AML-193 (cell line): ENCODE data around the gene TMUB2.
A peak's percentile ranks its signal among the peaks of the same experiment; 100 is the strongest.
"Not testable (repeated sequence)": the region's sequence is repeated elsewhere in the genome, so short reads cannot be mapped to it uniquely, and the experiment has no call there.

Source experiments
- DNase-seq, 2 experiments: peaks; one replicate each; lab custom pipeline; 2025; lab: John Stamatoyannopoulos, UW

Gene TMUB2

DNA sequence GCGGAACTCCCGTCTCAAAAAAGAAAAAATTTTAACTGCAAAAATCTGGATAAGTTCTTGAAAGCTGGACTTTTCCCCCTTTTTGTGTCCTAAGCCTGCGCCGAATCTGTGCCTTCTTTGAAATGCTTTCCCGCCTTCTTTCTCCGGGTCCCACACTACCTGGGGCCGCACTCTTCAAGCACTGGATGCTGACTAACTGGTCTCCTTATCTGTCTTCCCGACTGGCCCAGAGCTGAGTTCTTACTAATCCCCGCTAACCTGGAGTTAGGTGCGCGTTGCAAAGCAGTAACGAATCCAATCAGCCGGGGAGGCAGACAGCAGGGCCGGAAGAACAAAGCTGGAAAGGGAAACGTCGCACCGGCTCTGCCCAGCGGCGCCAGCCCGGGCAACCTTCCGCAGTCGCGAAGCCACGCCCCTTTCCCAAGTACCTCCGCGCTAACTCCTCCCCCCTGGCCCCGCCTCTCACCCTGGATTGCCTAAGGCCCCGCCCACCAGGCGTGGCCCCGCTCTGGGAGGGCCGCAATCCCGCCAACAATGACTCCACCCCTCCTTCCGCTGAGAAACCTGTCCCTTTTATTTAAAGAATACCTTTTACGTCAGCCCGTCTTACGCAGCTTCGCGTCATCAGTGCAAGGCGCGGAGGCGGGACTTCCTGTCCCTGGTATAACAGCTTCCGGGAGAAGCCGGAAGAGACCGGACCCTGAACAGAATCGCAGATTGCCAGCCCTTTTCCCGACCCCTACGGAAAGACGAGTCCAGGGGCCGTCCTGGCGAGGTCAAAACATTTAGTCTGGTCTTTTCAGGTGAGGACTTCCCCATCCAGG, at the start of gene TMUB2:
Gene TMUB2 (plus strand): TSS at position 666 of the 824 bp plus-strand sequence. CDS start 737 bp downstream, outside the sequence.
- DNase-seq: peak; percentile 100

DNA sequence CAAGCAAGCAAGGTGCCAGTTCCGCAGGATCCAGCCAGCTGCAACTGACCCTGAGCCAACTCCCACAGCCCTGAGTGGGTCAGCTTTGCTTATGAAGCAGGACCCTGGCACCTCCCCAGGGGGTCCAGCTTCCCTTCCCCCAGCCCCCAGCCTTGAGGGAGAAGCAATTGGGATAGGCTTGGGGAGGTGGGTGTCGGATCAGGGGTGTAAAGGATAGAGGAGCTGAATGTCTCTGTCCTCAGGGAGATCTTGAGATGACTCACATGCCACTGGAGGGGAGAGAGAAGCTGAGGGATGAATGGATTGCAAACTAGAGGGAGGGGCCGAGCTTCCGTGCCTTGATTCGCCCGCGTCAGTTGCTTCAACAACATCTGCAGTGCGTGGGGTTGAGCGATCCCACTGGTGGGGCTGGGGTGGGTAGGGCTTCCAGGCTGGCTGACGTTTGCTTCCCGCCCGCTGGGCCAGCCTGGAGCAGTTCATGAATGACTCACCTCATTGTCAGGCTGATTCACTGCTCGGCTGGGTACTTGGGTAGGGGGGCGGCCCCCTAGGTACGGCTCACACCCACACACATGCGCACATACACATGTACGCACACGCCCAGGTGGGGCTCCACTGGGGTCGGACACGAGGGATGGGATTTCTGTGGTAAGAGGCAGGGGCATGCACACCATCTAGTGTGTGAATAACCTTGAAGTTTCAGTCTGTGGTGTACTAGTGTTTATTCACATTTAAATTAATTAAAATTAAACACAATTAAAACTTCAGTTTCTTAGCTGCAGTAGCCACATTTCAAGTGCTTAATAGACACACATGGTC, 48.7 kb upstream of the TMUB2 start:
- peak; percentile 36 to 41 for DNase-seq

DNA sequence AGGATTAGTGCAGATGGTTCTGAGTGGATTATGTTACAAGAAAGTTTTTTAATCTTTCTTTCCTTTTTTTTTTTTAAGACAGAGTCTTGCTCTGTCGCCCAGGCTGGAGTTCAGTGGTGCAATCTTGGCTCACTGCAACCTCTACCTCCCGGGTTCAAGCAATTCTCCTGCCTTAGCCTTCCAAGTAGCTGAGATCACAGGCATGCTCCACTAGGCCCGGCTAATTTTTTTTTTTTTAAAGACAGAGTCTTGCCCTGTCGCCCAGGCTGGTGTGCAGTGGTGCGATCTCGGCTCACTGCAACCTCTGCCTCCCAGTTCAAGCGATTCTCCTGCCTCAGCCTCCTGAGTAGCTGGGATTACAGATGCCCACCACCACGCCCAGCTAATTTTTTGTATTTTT, 42.9 kb upstream of the TMUB2 start:
- DNase-seq: not testable (repeated sequence)

DNA sequence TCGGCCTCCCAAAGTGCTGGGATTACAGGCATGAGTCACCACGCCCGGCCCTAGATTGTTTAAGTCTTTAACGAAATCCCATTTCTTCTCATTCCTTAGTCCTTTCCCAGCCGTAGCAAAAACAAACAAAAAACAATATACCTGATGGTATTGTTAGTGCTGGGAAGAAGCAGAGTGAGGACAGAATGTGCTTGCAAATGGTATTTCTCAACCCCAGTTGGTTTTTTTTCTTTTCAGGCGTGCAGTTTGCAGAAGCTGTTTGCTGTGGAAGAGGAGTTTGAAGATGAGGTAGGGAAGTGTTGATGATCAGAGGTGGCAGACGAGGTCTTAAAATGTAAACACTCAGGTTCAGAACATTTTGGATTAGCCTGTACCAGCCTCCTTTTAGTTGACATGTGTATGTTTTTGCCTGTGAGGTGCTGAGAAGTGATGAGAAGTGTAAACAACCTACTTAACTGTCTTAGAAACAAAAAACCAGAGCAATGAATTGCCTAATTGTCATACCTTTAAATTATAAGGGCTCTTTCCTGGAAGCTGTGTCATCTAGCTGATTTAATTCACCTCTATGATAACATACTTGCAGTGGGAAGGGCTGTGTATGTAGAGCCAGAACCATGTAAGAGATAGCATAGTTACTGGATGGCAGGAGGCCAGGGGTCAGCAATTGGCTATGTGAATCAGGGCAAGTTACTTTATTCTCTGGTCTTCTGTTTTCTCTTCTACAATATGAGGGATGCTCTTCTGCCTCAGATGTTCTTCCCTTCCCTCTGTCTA, 41.6 kb upstream of the TMUB2 start:
- no peak for DNase-seq

DNA sequence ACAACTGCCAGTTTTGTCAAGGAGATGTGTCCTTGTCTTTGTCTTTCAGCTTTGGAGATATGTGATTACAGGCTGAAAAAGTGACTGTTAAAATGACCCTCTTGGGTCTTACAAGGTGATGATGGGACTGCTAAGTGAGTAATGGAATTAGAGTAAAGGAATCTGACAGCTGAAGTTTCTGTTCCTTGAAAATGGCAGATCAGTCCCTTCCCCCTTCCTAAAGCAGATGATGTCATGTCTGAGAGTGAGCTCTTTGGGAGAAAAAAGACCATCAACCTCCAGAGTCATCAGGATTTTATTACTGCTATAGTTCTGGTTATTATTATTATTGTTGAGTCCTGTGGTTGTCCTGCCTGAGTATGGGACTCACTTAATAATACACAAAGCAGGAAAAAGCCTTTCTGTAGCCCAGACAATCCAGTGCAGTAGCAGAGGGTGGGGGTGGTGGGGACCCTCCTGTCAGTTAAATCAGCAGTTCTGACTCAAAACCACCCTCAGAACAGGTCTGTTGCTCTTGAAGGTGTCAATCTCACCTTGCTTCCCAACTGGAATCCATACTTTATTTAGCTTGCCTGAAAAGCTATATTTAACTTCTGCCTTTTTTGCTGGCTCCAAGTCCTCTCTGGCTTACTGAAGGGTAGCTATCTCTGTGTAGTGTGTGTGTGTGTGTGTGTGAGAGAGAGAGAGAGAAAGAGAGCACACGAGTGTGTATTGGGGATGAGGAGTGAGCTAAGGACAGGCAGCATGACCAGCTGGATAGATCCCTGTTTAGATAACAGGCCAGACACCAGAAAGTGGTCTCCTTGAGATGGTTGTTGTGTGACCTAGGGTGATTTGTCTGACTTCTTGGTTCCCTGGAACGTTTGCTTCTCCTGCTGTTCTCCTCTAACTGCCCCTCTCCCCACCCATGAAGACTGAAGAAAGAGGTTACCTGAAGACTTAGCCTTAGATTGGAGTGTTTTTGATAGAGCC, 40.1 kb upstream of the TMUB2 start:
- no peak for DNase-seq

DNA sequence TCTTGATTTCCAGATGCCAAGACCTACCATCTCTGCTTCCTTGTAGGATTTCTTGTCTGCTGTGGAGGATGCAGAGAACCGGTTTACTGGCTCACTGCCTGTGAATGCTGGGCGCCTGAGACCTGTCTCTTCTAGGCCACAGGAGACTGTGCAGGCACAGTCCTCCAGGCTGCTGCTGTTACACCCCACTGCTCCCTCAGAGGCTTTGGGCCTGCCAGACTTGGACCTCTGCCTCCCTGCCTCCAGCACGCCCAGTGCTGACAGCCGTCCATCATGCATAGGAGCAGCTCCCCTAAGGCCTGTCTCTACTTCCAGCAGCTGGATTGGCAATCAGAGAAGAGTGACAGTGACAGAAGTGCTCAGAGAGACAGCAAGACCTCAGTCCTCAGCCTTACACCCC, 39.0 kb upstream of the TMUB2 start:
- DNase-seq: no peak

DNA sequence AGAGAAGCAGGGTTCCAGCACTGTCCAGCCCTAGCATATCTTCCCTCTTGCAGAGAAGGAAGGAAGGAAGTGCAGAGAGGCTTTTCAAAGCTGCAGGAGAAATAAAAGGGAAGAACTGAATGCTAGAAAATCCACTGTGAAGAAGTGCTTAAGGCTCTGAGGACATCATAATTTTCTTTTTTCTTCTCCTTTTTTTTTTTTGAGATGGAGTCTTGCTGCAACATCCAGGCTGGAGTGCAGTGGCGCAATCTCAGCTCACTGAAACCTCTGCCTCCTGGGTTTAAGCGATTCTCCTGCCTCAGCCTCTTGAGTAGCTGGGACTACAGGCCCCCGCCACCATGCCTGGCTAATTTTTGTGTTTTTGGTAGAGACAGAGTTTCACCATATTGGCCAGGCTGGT, 37.7 kb upstream of the TMUB2 start:
- peak; percentile 61 to 68 for DNase-seq

DNA sequence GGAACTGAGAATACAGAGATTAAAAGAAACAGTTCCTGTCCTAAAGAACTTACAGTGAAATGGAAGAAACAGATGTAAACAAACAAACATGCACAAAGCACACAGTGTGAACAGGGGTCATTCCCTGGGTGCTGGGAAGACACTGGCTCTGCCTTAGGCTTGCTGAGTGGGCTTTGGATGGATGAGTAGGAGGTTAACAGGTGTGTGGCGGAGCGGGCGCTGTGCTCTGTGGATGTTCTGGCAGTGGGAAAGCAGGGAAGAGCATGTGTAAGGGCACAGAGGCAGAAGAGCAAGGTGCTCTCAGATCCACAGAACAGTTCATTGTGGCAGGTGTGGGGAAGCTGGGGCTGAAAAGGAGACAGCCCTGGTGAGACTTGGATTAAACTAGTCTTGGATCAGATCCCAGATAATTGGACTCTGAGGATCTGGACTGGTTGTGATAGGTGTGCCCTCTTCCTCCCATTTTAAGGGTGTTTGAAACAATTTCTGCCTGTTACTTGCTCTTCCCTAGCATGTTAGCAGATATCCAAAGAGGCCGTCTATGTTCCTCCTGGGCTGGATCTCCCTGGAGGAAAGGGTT, 36.9 kb upstream of the TMUB2 start:
- no peak for DNase-seq

DNA sequence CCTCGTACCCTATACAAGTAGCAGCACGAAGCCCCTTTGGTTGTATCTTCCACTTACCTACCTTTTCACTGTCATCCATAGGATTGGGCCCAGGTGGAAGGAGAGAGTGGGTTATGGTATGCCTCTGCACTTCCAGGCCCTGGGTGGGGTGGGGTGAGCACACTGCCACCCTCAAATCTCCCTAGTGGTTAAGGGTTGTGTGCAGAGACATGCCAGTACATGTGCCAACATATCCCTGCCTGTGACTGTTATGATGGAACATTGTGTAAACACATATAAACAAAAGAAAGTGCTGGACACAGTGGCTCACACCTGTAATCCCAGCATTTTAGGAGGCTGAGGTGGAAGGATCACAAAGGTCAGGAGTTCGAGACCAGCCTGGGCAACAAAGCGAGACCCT, 33.9 kb upstream of the TMUB2 start:
- no peak for DNase-seq

DNA sequence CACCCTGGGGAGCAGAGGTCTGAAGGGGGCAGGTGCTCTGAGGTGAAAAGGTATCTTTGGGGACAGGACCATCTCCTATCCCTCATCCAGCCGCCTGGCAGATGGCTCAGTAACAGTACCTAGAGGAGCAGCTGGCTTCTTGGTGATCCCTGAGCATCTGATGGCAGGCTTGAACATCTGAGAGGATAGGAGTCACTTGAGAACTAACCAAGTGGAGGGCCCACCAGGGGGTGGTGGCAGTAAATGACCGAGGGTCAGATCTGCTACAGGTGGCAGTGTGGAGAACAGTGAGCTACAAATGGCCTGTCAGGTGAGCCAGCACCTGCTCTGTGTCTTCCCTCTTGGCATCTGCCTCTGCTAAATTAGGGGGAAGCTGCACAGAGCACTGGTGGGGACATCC, 31.3 kb upstream of the TMUB2 start:
- DNase-seq: no peak

DNA sequence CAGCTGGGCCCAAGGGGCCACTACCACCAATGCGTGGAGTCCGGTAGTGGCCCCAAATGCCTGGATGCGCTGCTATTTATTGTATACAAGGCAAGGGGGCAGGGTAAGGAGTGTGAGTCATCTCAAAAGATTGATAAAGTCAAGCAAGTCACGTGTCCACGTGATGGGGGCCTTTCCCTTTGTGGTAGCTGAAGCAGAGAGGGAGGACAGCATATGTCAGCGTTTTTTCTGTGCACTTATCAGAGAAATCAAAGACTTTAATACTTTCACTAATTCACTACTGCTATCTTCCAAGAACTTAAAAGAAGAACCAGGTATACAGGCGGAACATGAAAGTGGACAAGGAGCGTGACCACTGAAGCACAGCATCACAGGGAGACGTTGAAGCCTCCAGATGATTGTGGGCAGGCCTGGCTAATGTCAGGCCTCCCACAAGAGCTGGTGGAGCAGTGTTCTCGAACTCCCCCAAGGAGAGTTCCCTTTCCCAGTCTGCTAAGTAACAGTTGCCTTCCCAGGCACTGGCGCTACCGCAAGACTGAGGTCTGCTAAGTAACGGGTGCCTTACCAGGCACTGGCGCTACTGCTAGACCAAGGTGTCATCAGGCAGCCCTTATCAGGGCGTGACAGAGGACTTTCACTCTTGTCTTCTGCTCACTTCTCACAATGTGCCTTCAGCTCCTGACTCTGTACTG, 27.1 kb upstream of the TMUB2 start:
- DNase-seq: no peak

DNA sequence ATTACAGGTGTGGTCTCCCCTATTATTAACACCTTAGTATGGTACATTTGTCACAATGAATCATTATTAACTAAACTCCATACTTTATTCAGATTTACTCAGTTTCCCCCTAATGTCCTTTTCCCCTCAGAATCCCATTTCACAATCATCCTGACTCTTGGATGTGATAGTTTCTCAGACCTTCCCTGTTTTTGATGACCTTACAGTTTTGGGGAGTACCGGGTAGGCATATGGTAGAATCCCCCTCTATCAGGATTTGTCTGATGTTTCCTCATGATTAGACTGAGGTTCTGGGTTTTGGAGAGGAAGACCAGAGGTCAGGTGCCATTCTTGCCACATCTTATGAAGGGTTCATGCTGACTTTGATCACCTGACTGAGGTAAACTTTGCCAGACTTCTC, 22.3 kb upstream of the TMUB2 start:
- no peak for DNase-seq

DNA sequence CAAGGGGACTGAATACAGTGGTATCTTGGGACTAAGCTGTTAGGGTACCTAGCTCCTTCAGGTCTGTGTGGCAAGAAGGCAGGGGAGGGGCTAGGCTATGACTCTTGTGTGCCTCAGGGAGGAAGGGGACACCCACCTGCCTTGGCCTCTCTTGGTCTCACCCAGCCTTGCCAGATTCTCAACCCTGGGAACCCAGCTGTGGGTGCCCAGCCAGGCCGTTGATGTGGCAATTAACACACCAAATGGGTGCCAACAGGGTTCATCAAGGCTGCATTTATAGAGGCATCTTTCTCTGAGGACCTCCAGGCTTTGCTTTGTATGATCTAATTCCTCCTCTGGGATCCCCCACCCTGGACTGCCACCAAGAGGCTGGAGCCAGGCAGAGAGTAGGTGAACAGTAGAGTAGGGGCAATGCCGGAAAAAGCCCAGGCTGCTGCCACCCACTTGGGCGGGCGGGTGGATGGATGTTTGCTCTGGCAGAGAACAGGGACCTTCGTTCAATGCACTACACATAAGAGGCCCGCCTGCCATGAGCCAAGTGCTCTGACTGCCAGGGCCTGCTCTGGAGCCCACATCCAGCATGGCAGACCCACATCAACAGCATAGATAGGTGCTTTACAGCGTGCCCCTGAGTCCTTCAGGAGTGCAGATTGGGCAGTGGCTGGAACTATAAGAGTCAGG, 19.5 kb upstream of the TMUB2 start:
- DNase-seq: no peak

DNA sequence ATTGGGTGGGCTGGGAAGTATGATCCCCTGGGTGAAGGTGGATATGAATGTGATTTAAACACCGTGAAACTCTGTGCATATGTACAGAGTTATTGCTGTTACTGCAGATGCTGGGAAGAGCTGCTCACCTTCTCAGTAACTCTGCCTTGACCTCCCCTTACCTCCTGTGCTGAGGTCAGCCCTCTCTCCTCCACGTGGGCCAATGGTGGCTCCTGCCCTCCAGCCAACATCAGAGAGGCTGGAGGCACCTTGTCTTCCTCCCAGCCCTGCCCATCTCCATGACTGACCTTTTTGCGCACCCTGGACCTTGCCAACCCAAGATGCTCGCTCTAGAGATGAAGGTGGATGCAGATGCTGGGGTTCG, 16.7 kb upstream of the TMUB2 start:
- DNase-seq: no peak

DNA sequence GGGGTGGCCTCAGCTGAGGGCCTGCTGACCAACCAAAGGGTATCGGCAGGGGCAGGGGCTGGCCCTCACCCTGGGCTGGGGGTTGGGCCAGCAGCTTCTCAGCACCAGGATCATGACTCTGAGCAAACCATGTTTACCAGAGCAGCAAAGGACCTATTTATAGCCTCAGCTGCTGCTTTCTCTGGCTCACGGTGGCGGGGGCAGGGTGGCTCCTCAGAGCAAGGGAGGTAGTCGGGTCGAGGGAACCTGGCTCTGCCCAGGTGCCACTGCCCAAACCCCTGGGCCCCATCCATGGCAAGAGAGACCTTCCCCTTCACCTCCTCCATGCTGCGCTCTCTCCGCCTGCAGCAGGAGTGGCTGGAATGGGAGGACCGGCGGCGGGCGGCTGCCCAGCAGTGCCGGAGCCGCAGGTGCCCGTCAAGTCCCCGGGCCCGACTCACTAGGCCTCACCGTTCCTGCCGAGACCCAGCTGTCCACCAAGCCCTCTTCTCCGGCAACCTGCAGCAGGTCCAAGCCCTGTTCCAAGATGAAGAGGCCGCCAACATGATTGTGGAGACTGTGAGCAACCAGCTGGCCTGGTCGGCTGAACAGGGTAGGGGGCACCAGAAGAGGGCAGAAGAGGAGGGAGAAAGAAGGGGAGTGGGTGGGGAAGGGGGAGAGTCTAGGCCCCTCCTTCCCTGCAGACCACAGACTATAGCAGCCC, 16.1 kb upstream of the TMUB2 start, which contains the start of gene ASB16:
Gene ASB16 (plus strand): TSS at position 206 of the 703 bp plus-strand sequence. CDS start 86 bp downstream, at position 292.
- no peak for DNase-seq

DNA sequence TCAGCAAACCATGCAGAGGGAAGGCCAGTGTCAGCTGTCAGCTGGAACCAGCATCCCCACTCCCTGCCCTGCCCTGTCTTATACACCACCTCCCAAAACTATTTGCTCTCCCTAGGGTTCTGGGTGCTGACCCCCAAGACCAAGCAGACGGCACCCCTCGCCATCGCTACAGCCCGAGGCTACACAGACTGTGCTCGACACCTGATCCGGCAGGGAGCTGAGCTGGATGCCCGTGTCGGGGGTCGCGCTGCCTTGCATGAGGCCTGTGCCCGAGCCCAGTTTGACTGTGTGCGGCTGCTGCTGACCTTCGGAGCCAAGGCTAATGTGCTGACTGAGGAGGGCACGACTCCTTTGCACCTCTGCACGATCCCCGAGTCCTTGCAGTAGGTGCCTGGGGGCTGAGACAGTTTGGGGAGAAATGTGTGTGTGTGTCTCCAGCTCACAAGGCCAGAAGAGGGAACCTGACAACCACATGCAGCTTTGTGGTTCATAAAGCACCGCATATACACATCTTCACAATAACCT, 14.8 kb upstream of the TMUB2 start:
- no peak for DNase-seq

DNA sequence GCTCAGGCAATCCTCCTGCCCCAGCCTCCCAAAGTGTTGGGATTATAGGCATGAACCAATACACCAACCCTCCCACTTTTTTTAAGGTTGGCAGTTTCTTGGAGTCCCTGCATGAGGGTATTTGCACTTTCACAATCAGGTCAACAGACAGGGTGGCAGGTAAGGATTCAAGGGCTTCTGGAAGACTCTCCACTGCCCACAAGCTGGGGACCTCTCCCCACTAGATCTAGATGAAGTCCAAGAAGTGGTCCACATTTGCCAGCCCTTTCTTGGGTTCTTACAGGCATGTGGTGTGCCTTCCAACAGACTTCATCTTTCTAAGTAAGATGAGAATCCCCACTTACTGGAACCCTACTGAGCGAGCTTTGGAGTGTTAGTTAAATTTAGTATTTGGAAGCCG, 12.3 kb upstream of the TMUB2 start:
- no peak for DNase-seq

DNA sequence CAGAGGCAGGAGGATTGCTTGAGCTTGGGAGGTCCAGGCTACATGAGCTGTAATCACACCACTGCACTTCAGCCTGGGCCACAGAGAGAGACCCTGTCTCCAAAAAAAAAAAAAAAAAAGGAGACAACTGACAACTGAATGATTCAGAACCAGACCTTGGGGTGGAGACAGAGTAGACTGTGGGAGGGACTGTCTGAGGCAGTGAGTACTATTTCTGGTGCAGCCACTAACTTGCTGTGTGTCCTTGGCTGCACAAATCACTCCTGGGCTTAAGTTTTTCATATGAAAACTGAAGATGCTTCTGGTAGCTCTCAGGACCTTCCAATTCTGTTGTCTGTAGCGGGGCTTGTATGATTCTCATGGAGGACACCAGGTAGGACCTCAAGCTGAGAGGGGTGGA, 10.5 kb upstream of the TMUB2 start:
- no peak for DNase-seq
